Activated naive CD8-positive, alpha-beta T cell treated with anti-CD3 and anti-CD28 coated beads, Interleukin-2, amount 10 ng/mL, durations not matched to agents 7 days and 5 days (primary cell): Measurements from ENCODE around the gene MATN1. TPM values are rescaled to one million over a fixed set of nuclear protein-coding genes. Genes with fewer than 3 reads are reported as not detected.

Experiments used
- ATAC-seq: fragments of 150-1000 bp; cut with Tn5 transposase; one replicate; pipeline ENCODE4 v1.10.0; 2021; ENCODE audit warnings: low read depth, moderate library complexity
- POLR2A ChIA-PET: fragments of 350-600 bp; sonication (Branson Sonifier 250); formaldehyde crosslinking; loops from one replicate; lab custom pipeline; 2021; ENCODE audit warnings: antibody characterized with exemption; lab: Charles Lee
- DNase-seq: peaks from one replicate; pipeline ENCODE4 v3.0.0; 2021
- H3K27ac Mint-ChIP-seq: one replicate; pipeline ENCODE4 v1.8.0; 2022; ENCODE audit warnings: mild to moderate bottlenecking, mixed read lengths
- H3K27me3 Mint-ChIP-seq: one replicate; pipeline ENCODE4 v1.8.0; 2022; ENCODE audit warnings: mild to moderate bottlenecking, moderate library complexity, mixed read lengths
- H3K36me3 Mint-ChIP-seq: one replicate; pipeline ENCODE4 v1.8.0; 2021; ENCODE audit warnings: mild to moderate bottlenecking, mixed read lengths
- H3K4me1 Mint-ChIP-seq: one replicate; pipeline ENCODE4 v1.8.0; 2021; ENCODE audit warnings: mixed read lengths
- H3K4me3 Mint-ChIP-seq: one replicate; pipeline ENCODE4 v1.8.0; 2022; ENCODE audit warnings: mild to moderate bottlenecking, moderate library complexity, mixed read lengths
- H3K9me3 Mint-ChIP-seq: one replicate; pipeline ENCODE4 v1.8.0; 2021; ENCODE audit warnings: mixed read lengths
- total RNA-seq, 2 experiments: library from RNA; stranded (reverse); gene quantifications; one replicate each; pipeline ENCODE4 v1.2.3, GENCODE V29; 2021

The MATN1 gene
- total RNA-seq, 2 experiments from 2014 or later: 0.26 TPM; not detected in 1

- Mint-ChIP-seq H3K27me3 (no peaks in the 10 kb centered on the region), H3K36me3 (peaks cover 20% of the 10 kb centered on the region), H3K27ac (peak overlapping the region; percentile 99), H3K4me3 (peak overlapping the region; percentile 99), H3K4me1 (peaks cover 75% of the 10 kb centered on the region), H3K9me3 (no peaks in the 10 kb centered on the region)
- ATAC-seq (no peak), DNase-seq (no peak)
- POLR2A ChIA-PET: interaction anchor here (0.8 to 11.5 kb wide), 3 partner anchors 10 to 37 kb away, joined by 4 to 284 read pairs (median 5); no protein-coding TSS in a partner anchor
These were observed 31.9 kb upstream of the MATN1 start for GRCh38 chr1:30755334-30755733.

- POLR2A ChIA-PET: interaction anchor here (0.5 to 11.5 kb wide), 5 partner anchors 9 to 36 kb away, joined by 4 to 284 read pairs (median 5); no protein-coding TSS in a partner anchor
- no peaks in the 10 kb centered on the region for H3K9me3 Mint-ChIP-seq
- H3K4me1 Mint-ChIP-seq: peaks cover 75% of the 10 kb centered on the region
- H3K27ac Mint-ChIP-seq: peak overlapping the region; percentile 99
- H3K36me3 Mint-ChIP-seq: peaks cover 20% of the 10 kb centered on the region
- H3K4me3 Mint-ChIP-seq: peak overlapping the region; percentile 99
- ATAC-seq (no peak), DNase-seq (no peak)
- H3K27me3 Mint-ChIP-seq: no peaks in the 10 kb centered on the region
These were observed 31.3 kb upstream of the MATN1 start for GRCh38 chr1:30754684-30755171.

- ATAC-seq: no peak
- POLR2A ChIA-PET: interaction anchor here (1.4 to 11.5 kb wide), 2 partner anchors 8 to 35 kb away, joined by 6 to 284 read pairs; no protein-coding TSS in a partner anchor
- peak overlapping the region; percentile 99 for H3K4me3 Mint-ChIP-seq
- H3K9me3 Mint-ChIP-seq: no peaks in the 10 kb centered on the region
- peak overlapping the region; percentile 99 for H3K27ac Mint-ChIP-seq
- H3K27me3 Mint-ChIP-seq: no peaks in the 10 kb centered on the region
- peaks cover 20% of the 10 kb centered on the region for H3K36me3 Mint-ChIP-seq
- peaks cover 74% of the 10 kb centered on the region for H3K4me1 Mint-ChIP-seq
- DNase-seq: no peak
These were observed 30.3 kb upstream of the MATN1 start for GRCh38 chr1:30753660-30754123.

DNA sequence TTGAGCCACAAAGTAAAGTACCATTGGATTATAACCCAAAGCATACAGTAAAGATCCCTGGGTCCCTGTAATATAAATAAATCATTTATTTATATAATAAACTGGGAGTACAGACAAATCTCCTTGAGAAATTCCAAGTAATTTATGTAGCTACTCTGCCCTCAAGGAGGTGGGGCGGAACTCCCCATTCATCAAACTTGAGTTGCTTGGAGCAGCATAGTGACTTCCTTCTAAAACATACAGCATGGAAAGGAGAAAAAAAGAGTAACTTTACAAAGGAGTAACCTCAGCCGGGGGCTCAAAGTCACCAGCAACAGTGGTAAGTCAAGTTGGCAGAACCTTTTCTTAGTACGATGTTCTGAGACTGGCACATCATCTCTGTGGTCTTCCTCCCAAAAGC, 29.7 kb upstream of the MATN1 start:
- no peak for DNase-seq
- Mint-ChIP-seq H3K27me3 (no peaks in the 10 kb centered on the region), H3K36me3 (peaks cover 26% of the 10 kb centered on the region), H3K27ac (peak overlapping the region; percentile 99), H3K4me1 (peaks cover 74% of the 10 kb centered on the region), H3K9me3 (no peaks in the 10 kb centered on the region), H3K4me3 (peak overlapping the region; percentile 99)
- POLR2A ChIA-PET: interaction anchor here (1.4 to 11.5 kb wide), 2 partner anchors 7 to 35 kb away, joined by 6 to 284 read pairs; no protein-coding TSS in a partner anchor
- ATAC-seq: no peak

- peaks cover 29% of the 10 kb centered on the region for H3K36me3 Mint-ChIP-seq
- H3K27me3 Mint-ChIP-seq: no peaks in the 10 kb centered on the region
- peaks cover 77% of the 10 kb centered on the region for H3K4me1 Mint-ChIP-seq
- peak overlapping the region; percentile 96 for H3K27ac Mint-ChIP-seq
- POLR2A ChIA-PET: interaction anchor here (1.0 to 1.2 kb wide), 2 partner anchors 9 to 20 kb away, joined by 4 to 8 read pairs; no protein-coding TSS in a partner anchor
- ATAC-seq (no peak), DNase-seq (no peak)
- no peaks in the 10 kb centered on the region for H3K9me3 Mint-ChIP-seq
- H3K4me3 Mint-ChIP-seq: peak overlapping the region; percentile 75
These were observed 29.2 kb upstream of the MATN1 start for GRCh38 chr1:30752651-30752908.

DNA sequence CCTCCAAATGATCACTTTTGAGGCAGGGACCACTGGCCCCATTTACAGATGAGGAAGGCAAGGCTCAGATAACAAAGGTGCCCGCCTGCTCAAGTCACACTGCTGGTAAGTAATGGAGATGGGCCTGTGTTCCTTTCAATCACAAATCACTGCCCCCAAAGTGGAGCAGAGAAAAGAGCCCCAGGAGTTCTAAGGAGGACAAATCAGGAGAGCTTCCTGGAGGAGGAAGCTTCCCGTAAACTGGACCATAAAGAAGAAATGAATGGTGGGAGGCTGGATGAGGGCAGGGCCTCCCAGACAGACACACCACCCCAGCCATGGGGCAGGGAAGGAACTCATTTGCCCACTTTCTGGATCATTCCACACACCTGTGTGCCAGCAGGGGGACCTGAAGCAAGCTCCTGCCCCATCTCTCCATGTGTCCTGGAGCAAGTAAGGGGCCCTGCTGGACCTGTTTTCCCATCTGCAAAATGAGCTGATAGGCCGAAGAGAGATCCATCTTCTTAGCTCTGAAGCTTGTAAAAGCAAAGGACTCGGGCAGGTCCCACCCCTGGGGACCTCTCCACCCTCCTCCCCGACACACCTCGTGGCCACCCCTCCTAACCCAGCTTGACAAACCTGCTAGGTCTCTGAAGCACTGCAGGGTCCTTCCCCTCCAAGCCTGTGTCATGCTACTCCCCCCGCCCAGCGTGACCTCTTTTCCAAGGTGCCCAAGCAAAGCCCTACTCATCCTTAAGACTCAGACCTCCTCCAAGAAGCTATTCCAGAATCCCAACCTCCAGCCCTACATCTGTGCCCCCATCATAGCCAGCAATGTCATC, 28.7 kb upstream of the MATN1 start:
- DNase-seq: no peak
- Mint-ChIP-seq H3K36me3 (peaks cover 30% of the 10 kb centered on the region), H3K9me3 (no peaks in the 10 kb centered on the region), H3K4me1 (peaks cover 81% of the 10 kb centered on the region), H3K27me3 (no peaks in the 10 kb centered on the region), H3K27ac (peak overlapping the region; percentile 96), H3K4me3 (peak overlapping the region; percentile 75)
- POLR2A ChIA-PET: interaction anchor here (1.0 to 1.2 kb wide), 2 partner anchors 8 to 21 kb away, joined by 4 to 8 read pairs; no protein-coding TSS in a partner anchor
- ATAC-seq: no peak

DNA sequence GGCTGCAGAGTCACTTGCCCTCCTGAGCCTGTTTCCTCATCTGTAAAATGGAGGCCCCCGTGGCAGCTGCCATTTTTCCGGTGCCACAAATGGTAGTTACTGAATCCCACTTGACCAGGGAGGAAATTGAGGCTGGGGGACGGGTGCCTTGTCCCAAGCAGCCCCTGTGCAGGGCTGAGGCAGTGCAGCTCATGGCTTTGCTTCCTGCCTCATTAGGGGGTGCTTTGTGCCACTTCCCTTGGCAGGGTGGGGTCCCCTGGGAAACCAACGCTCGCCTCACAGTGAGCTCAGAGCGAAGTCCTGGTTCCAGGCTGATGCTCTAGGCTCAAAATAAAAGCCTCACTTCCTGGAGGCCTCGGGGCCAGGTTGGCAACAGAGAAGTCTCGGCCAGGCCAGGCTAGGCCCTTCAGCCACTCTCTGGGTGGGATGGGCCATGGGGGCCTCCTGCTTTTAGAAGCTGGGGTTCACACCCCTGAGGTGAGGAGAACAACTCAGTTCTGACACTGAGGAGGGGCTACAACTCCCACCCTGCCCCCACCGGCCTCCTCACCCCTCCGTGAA, 27.4 kb upstream of the MATN1 start:
- H3K4me1 Mint-ChIP-seq: peaks cover 90% of the 10 kb centered on the region
- ATAC-seq: no peak

GRCh38 chr1:30749691-30750583, 26.6 kb upstream of the MATN1 start:
- ATAC-seq: peak; percentile 62
- POLR2A ChIA-PET: interaction anchor here (0.7 to 11.7 kb wide), 7 partner anchors 9 to 38 kb away, joined by 3 to 284 read pairs (median 4); partner anchors contain the start of gene LAPTM5
- no peaks in the 10 kb centered on the region for H3K27me3 Mint-ChIP-seq

More for the DNA sequence above, 27.4 kb upstream of the MATN1 start:
- Mint-ChIP-seq H3K27ac (peak overlapping the region; percentile 96), H3K4me3 (peak overlapping the region; percentile 86), H3K27me3 (no peaks in the 10 kb centered on the region), H3K36me3 (peaks cover 34% of the 10 kb centered on the region), H3K9me3 (no peaks in the 10 kb centered on the region)
- DNase-seq: no peak
- POLR2A ChIA-PET: interaction anchor here (1.0 to 11.7 kb wide), 3 partner anchors 8 to 32 kb away, joined by 4 to 284 read pairs (median 5); partner anchors contain the start of gene LAPTM5

DNA sequence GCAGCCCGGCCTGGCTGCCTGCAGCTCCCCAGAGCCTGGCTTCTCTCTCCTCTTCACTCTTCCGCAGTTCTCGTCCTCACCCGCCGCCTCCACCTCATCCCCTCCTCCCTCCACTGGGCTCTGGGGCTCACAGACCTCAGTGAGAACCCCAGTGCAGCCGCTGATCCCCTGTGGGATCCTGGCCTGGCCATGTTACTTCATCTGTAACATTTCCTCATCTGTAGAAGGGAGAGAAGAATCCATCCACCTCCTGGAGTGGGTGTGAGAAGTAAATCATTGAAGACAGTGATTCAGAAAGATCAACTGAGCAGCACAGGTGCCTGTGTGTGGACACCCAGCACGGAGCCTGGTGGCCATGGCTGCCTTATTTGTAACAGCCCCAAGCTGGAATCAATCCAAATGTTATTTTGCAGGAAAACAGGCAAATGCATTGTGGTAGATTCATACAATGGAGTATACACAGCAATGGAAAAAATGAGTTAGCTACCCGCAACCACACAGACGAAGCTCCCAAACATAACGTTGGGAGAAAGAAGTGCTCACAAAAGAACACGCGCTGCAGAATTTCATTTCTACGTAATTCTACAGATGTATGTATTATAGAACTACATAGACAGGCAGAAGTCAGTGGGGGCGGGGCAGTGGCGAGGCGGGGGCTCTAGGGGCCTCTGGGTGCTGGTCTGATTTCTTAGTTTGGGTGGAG, 25.5 kb upstream of the MATN1 start:
- Mint-ChIP-seq H3K4me3 (peak overlapping the region; percentile 86), H3K36me3 (peaks cover 25% of the 10 kb centered on the region), H3K27me3 (no peaks in the 10 kb centered on the region), H3K9me3 (no peaks in the 10 kb centered on the region), H3K4me1 (peaks cover 90% of the 10 kb centered on the region), H3K27ac (peak overlapping the region; percentile 96)
- DNase-seq: peak; percentile 65
- POLR2A ChIA-PET: interaction anchor here (0.7 to 11.7 kb wide), 7 partner anchors 10 to 37 kb away, joined by 3 to 284 read pairs (median 4); partner anchors contain the start of gene LAPTM5
- peak; percentile 10 for ATAC-seq

More at GRCh38 chr1:30749691-30750583, 26.6 kb upstream of the MATN1 start:
- H3K36me3 Mint-ChIP-seq: peaks cover 25% of the 10 kb centered on the region
- H3K4me3 Mint-ChIP-seq: peak overlapping the region; percentile 86
- DNase-seq: peak; percentile 69
- peak overlapping the region; percentile 96 for H3K27ac Mint-ChIP-seq
- peaks cover 90% of the 10 kb centered on the region for H3K4me1 Mint-ChIP-seq
- no peaks in the 10 kb centered on the region for H3K9me3 Mint-ChIP-seq

DNA sequence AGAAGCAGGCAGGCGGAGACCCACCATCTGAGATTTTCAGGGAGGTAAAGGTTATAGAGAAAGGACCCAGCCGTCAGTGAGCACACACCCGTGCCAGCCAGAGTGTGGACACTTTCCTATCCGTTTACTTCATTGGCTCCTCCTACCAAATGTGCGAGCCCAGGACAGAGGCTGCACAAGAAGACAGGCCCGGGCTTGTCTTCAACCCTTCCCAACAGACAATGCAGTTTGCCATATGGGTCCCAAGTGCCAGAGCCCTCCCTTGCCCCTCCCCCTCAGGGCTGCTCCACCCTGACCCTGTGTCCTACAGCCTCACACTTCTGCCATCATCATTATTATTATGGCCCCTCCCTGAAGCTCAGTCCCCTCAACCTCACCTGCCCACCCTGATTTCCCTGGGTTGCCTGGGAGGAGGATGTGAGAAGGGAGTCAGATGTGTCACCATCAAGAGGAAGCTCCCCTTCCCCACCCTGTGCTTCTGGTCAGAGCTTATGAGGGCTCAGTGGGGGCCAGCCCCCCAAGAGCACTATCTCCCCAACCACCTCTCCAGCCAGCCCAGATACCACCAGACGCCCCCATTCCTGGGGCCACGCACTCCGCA, 24.8 kb upstream of the MATN1 start:
- H3K27me3 Mint-ChIP-seq: no peaks in the 10 kb centered on the region
- peaks cover 25% of the 10 kb centered on the region for H3K36me3 Mint-ChIP-seq
- H3K4me1 Mint-ChIP-seq: peaks cover 89% of the 10 kb centered on the region
- DNase-seq: no peak
- peak overlapping the region; percentile 96 for H3K27ac Mint-ChIP-seq
- H3K4me3 Mint-ChIP-seq: peak overlapping the region; percentile 86
- no peak for ATAC-seq
- H3K9me3 Mint-ChIP-seq: no peaks in the 10 kb centered on the region
- POLR2A ChIA-PET: interaction anchor here (0.8 to 11.7 kb wide), 5 partner anchors 11 to 31 kb away, joined by 3 to 284 read pairs (median 4); partner anchors contain the start of gene LAPTM5
